ENCODE measurements around the gene OLA1.
"Not testable (repeated sequence)": the region's sequence is repeated elsewhere in the genome, so short reads cannot be mapped to it uniquely, and the experiment has no call there.

OLA1 gene

GRCh38 chr2:174248187-174248997 lies at the start of gene OLA1:
Gene OLA1, minus strand, starts transcription at chr2:174248532. Its CDS starts 1,717 bp downstream, at chr2:174246815.
- in situ Hi-C loops (cut with MboI; ENCODE audit: low sequenced_read_pairs): no loop called here

- in situ Hi-C loops (cut with MboI; ENCODE audit: low sequenced_read_pairs): no loop called here
Observed at GRCh38 chr2:174292908-174293307, 44.6 kb upstream of the OLA1 start.

GRCh38 chr2:174286172-174286571 lies 37.8 kb upstream of the OLA1 start:
- in situ Hi-C loops (cut with MboI; ENCODE audit: low sequenced_read_pairs): no loop called here

- in situ Hi-C loops (cut with MboI; ENCODE audit: low sequenced_read_pairs): no loop called here
Observed at GRCh38 chr2:174282441-174282840, 34.1 kb upstream of the OLA1 start.

GRCh38 chr2:174281736-174282135 lies 33.4 kb upstream of the OLA1 start:
- in situ Hi-C loops (cut with MboI; ENCODE audit: low sequenced_read_pairs): no loop called here

GRCh38 chr2:174280596-174280995 lies 32.3 kb upstream of the OLA1 start:
- in situ Hi-C loops (cut with MboI; ENCODE audit: low sequenced_read_pairs): no loop called here

GRCh38 chr2:174270263-174270662 lies 21.9 kb upstream of the OLA1 start:
- in situ Hi-C loops (cut with MboI; ENCODE audit: low sequenced_read_pairs): not testable (repeated sequence)

- in situ Hi-C loops (cut with MboI; ENCODE audit: low sequenced_read_pairs): no loop called here
Observed at GRCh38 chr2:174266288-174266687, 18.0 kb upstream of the OLA1 start.

GRCh38 chr2:174263997-174264396 lies 15.7 kb upstream of the OLA1 start:
- in situ Hi-C loops (cut with MboI; ENCODE audit: low sequenced_read_pairs): no loop called here

GRCh38 chr2:174259981-174260380 lies 11.6 kb upstream of the OLA1 start:
- in situ Hi-C loops (cut with MboI; ENCODE audit: low sequenced_read_pairs): no loop called here

- in situ Hi-C loops (cut with MboI; ENCODE audit: low sequenced_read_pairs): no loop called here
Observed at GRCh38 chr2:174254267-174254666, 5.9 kb upstream of the OLA1 start.

- in situ Hi-C loops (cut with MboI; ENCODE audit: low sequenced_read_pairs): no loop called here
Observed at GRCh38 chr2:174248998-174249592, 763 bp upstream of the OLA1 start.

GRCh38 chr2:174247474-174248186 lies 702 bp downstream of the OLA1 start:
- in situ Hi-C loops (cut with MboI; ENCODE audit: low sequenced_read_pairs): no loop called here

GRCh38 chr2:174246944-174247381 lies 1.4 kb downstream of the OLA1 start:
- in situ Hi-C loops (cut with MboI; ENCODE audit: low sequenced_read_pairs): no loop called here

GRCh38 chr2:174245628-174246027 lies 2.7 kb downstream of the OLA1 start:
- in situ Hi-C loops (cut with MboI; ENCODE audit: low sequenced_read_pairs): not testable (repeated sequence)

GRCh38 chr2:174245065-174245464 lies 3.3 kb downstream of the OLA1 start:
- in situ Hi-C loops (cut with MboI; ENCODE audit: low sequenced_read_pairs): no loop called here

GRCh38 chr2:174243812-174244211 lies 4.5 kb downstream of the OLA1 start:
- in situ Hi-C loops (cut with MboI; ENCODE audit: low sequenced_read_pairs): no loop called here

GRCh38 chr2:174240097-174240496 lies 8.2 kb downstream of the OLA1 start:
- in situ Hi-C loops (cut with MboI; ENCODE audit: low sequenced_read_pairs): no loop called here

- in situ Hi-C loops (cut with MboI; ENCODE audit: low sequenced_read_pairs): no loop called here
Observed at GRCh38 chr2:174236429-174236828, 11.9 kb downstream of the OLA1 start.

- in situ Hi-C loops (cut with MboI; ENCODE audit: low sequenced_read_pairs): no loop called here
Observed at GRCh38 chr2:174235680-174236079, 12.7 kb downstream of the OLA1 start.

GRCh38 chr2:174233771-174234275 lies 14.5 kb downstream of the OLA1 start:
- in situ Hi-C loops (cut with MboI; ENCODE audit: low sequenced_read_pairs): no loop called here

GRCh38 chr2:174227748-174228147 lies 20.6 kb downstream of the OLA1 start:
- in situ Hi-C loops (cut with MboI; ENCODE audit: low sequenced_read_pairs): no loop called here
